Osteocyte (in vitro differentiated cells): Measurements from ENCODE around the gene P2RY13. TPM values are rescaled to one million over a fixed set of nuclear protein-coding genes. Genes with fewer than 3 reads are reported as not detected.

ENCODE experiments used
- DNase-seq: peaks from one replicate; pipeline ENCODE4 v3.0.0; 2021; ENCODE audit warnings: mixed read lengths; ENCODE audit not compliant: unreplicated experiment; ENCODE audit errors: extremely low spot score
- H3K27ac Mint-ChIP-seq: one replicate; pipeline ENCODE4 v1.8.0; 2021; ENCODE audit warnings: mild to moderate bottlenecking, mixed read lengths; ENCODE audit not compliant: unreplicated experiment
- H3K27me3 Mint-ChIP-seq: one replicate; pipeline ENCODE4 v1.8.0; 2021; ENCODE audit warnings: mixed read lengths; ENCODE audit not compliant: unreplicated experiment
- H3K36me3 Mint-ChIP-seq: one replicate; pipeline ENCODE4 v1.8.0; 2021; ENCODE audit warnings: mixed read lengths; ENCODE audit not compliant: unreplicated experiment
- H3K4me1 Mint-ChIP-seq: one replicate; pipeline ENCODE4 v1.8.0; 2021; ENCODE audit warnings: mixed read lengths; ENCODE audit not compliant: unreplicated experiment
- H3K4me3 Mint-ChIP-seq: one replicate; pipeline ENCODE4 v1.8.0; 2021; ENCODE audit warnings: mild to moderate bottlenecking, moderate library complexity, mixed read lengths; ENCODE audit not compliant: unreplicated experiment
- H3K9me3 Mint-ChIP-seq: one replicate; pipeline ENCODE4 v1.8.0; 2021; ENCODE audit warnings: mixed read lengths; ENCODE audit not compliant: unreplicated experiment
- CTCF ChIP-seq: fragments of 200-600 bp; sonication (generic); IDR thresholded peaks from 2 replicates; pipeline ENCODE4 v1.5.0; 2021; ENCODE audit warnings: antibody characterized with exemption, mild to moderate bottlenecking, moderate library complexity
- long read RNA-seq: library from polyadenylated mRNA; unstranded; transcript quantifications from one replicate; pipeline ENCODE4 v2.0.0, GENCODE V29; 2021
- total RNA-seq: library from RNA; stranded (reverse); gene quantifications from 2 replicates; pipeline ENCODE4 v1.2.1, GENCODE V29; 2021

Gene P2RY13
- not detected in 2 replicates for total RNA-seq
- long read RNA-seq: 0 reads

DNA sequence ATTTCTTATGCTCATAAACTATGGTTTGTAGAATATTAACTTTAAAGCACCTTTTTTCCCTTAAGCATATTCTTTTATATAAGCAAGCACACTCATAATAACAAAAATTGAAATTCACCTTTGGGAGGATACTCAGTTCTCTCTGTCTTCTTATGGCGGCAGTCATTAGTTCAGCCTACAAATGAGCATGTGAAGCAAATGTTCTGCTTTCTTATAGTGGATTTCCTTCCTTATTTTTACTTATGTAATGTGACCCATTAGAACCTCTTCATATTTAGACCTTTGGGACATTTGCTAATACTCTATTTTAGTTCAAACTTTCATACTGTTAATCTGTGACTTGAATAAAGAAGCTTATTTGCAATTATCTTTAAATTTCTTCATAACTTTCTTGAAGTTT lies at the start of gene P2RY13:
TSS of gene P2RY13 (minus strand) at position 187 of the 400 bp plus-strand sequence. CDS start at position 166, 21 bp downstream.
- Mint-ChIP-seq H3K36me3 (no peaks in the 10 kb centered on the region), H3K4me1 (no peaks in the 10 kb centered on the region), H3K27me3 (no peaks in the 10 kb centered on the region), H3K27ac (no peak within 1 kb of the TSS), H3K9me3 (no peaks in the 10 kb centered on the region), H3K4me3 (no peak within 1 kb of the TSS)
- TF ChIP-seq CTCF: no peak
- DNase-seq: no peak

DNA sequence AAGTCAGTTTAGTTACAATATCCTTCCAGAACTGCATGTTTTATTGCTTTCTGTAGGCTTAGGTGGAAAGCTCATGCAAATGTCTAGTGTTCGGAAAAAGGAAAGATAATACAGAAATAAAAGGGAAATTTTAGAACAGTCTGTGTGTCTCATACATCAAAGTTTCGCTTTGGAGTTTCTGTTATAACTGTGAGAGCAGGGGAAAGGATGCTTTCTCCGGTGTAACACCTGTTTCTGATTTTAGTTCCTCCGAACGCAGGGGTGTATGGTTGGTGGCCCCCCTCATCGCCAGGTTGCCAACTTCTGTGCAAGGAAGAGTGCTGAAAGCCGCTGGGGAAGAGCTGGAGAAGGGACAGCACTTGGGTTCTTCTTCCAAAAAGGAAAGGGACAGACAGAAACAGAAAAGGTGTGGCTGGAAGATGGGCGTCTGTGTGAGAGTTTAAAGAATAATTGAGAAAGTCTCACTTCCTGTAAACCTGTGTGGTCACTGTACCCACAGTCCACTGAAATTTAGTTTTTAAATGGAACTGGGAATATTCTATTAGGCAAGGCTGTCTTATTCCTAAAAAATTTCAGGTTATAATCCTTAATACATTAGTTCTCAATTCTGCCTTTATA lies 48.5 kb upstream of the P2RY13 start:
- Mint-ChIP-seq H3K27me3 (no peaks in the 10 kb centered on the region), H3K4me3 (no peak overlapping the region), H3K36me3 (no peaks in the 10 kb centered on the region), H3K27ac (no peak overlapping the region), H3K4me1 (peaks cover 6% of the 10 kb centered on the region), H3K9me3 (no peaks in the 10 kb centered on the region)
- no peak for DNase-seq
- no peak for TF ChIP-seq CTCF

- DNase-seq: no peak
- no peak for TF ChIP-seq CTCF
- no peak overlapping the region for H3K27ac Mint-ChIP-seq
- H3K4me3 Mint-ChIP-seq: no peak overlapping the region
- no peaks in the 10 kb centered on the region for H3K27me3 Mint-ChIP-seq
- H3K36me3 Mint-ChIP-seq: no peaks in the 10 kb centered on the region
- H3K9me3 Mint-ChIP-seq: no peaks in the 10 kb centered on the region
- peaks cover 6% of the 10 kb centered on the region for H3K4me1 Mint-ChIP-seq
These were observed 42.9 kb upstream of the P2RY13 start for GRCh38 chr3:151372063-151372820.

DNA sequence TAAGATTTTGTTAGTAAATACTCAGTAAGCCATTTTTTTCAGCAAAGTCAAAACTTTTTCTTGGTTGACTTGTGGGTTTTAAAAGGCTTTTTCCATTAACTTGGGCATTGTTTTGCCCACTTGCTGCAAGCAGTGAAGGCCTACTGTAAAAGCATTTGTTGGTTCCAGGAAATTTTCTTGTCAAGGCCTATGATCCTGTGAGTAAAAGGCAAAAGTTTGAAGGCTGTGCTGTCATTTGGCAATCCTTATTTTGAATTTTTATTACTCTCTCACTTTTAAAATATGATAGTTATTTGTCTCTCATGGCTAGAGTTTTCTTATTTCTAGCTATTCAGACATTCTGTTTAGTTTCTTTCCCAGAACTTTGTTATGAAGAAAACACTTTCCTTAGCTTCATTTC lies 42.2 kb upstream of the P2RY13 start:
- no peaks in the 10 kb centered on the region for H3K36me3 Mint-ChIP-seq
- no peaks in the 10 kb centered on the region for H3K9me3 Mint-ChIP-seq
- no peaks in the 10 kb centered on the region for H3K27me3 Mint-ChIP-seq
- no peak for DNase-seq
- peaks cover 6% of the 10 kb centered on the region for H3K4me1 Mint-ChIP-seq
- TF ChIP-seq CTCF: no peak
- no peak overlapping the region for H3K4me3 Mint-ChIP-seq
- H3K27ac Mint-ChIP-seq: no peak overlapping the region

- H3K36me3 Mint-ChIP-seq: no peaks in the 10 kb centered on the region
These were observed 38.1 kb upstream of the P2RY13 start for GRCh38 chr3:151367448-151367847.

More at GRCh38 chr3:151367448-151367847, 38.1 kb upstream of the P2RY13 start:
- Mint-ChIP-seq H3K27me3 (no peaks in the 10 kb centered on the region), H3K27ac (no peak overlapping the region), H3K9me3 (no peaks in the 10 kb centered on the region), H3K4me1 (peaks cover 8% of the 10 kb centered on the region), H3K4me3 (no peak overlapping the region)
- no peak for DNase-seq
- no peak for TF ChIP-seq CTCF
